ENCODE results near the gene OGN.

DNA sequence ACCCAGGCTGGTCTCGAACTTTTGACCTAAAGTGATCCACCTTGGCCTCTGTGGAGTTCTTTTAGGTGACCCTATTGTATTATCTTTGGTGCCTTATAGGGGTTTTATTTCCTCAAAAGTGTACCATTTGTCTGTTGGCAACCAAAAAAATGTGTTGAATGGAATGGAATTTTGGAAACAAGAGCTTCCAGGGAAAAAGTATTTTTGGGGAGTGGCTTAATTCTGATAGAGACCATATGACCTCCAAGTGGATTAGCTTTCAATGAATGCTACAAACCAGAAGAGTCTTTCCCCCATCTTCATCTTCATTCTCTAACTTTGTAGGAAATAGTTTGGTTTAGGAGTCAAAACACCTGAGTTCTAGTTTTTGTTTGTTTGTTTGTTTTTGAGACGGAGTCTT lies 3.4 kb upstream of the OGN start:
- TF ChIP-seq, protein P1, sequence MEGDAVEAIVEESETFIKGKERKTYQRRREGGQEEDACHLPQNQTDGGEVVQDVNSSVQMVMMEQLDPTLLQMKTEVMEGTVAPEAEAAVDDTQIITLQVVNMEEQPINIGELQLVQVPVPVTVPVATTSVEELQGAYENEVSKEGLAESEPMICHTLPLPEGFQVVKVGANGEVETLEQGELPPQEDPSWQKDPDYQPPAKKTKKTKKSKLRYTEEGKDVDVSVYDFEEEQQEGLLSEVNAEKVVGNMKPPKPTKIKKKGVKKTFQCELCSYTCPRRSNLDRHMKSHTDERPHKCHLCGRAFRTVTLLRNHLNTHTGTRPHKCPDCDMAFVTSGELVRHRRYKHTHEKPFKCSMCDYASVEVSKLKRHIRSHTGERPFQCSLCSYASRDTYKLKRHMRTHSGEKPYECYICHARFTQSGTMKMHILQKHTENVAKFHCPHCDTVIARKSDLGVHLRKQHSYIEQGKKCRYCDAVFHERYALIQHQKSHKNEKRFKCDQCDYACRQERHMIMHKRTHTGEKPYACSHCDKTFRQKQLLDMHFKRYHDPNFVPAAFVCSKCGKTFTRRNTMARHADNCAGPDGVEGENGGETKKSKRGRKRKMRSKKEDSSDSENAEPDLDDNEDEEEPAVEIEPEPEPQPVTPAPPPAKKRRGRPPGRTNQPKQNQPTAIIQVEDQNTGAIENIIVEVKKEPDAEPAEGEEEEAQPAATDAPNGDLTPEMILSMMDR (conservative IDR thresholded peaks at IDR 0.05; ENCODE audit: low read length) = no peak
- no peak for TF ChIP-seq EZH2phosphoT487 (IDR thresholded peaks at IDR 0.05; ENCODE audit: borderline replicate concordance, low read depth, low read length)
